Fibroblast of mammary gland (primary cell): ENCODE results near the gene MICU2.
A peak's percentile ranks its signal among the peaks of the same experiment; 100 is the strongest.

Source experiments
- DNase-seq: peaks from one replicate; pipeline ENCODE4 v3.0.0-alpha.2; 2010; ENCODE audit warnings: low read depth
- H3K4me3 ChIP-seq: 2 replicates; pipeline ENCODE4 v1.5.1; 2011; ENCODE audit warnings: low read depth, mild to moderate bottlenecking, low read length, moderate library complexity; ENCODE audit not compliant: control insufficient read depth
- TF ChIP-seq, protein P1 (sequence below): conservative IDR thresholded peaks from 2 replicates; pipeline ENCODE4 v1.5.1; 2011; ENCODE audit warnings: low read depth, low read length, inconsistent platforms; ENCODE audit not compliant: control insufficient read depth, insufficient read depth

MICU2 gene, protein sequence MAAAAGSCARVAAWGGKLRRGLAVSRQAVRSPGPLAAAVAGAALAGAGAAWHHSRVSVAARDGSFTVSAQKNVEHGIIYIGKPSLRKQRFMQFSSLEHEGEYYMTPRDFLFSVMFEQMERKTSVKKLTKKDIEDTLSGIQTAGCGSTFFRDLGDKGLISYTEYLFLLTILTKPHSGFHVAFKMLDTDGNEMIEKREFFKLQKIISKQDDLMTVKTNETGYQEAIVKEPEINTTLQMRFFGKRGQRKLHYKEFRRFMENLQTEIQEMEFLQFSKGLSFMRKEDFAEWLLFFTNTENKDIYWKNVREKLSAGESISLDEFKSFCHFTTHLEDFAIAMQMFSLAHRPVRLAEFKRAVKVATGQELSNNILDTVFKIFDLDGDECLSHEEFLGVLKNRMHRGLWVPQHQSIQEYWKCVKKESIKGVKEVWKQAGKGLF

DNA sequence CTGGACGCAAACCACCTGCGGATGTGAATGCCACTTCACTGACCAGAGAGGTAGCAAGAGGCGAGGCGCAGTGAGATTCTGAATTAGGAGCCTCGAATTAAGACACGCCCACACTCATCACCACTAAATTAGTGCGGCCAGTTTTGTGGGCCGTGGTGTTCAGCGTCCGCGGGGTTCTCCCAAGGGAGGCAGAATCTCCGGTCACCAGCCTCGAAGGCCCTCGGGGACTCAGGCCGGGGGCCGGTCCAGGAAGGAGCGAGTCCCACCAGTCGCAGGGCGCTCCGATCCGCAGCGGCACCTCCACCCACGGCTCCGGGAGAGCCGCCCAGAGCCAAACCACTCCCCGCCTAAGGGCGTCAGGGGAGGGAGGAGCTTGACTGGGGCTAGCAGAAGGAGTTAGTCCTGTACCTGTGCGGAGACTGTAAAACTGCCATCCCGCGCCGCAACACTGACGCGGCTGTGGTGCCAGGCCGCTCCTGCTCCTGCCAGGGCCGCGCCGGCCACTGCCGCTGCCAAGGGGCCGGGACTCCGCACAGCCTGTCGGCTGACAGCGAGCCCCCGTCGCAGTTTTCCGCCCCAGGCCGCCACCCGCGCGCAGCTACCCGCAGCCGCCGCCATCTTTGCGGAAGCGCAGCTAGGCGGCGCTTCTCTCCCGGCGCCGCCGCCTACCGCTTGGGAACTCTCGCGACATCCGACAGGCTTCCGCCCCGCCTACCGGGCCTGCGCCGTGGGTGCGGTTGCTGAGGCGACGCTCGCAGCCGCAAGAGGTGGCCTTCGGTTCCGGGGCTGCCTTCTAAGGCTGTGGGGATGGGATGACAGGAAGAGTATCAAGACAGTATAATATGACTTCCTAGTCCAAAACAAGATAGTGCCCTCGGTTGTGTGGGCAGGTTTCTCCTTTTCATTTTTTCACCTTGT, at the start of gene MICU2:
Gene MICU2, minus strand, starts transcription at position 640 of the 918 bp plus-strand sequence. Its CDS starts 22 bp downstream, at position 618.
- DNase-seq, result peak; percentile 92
- peak within 1 kb of the TSS; percentile 85 for H3K4me3 ChIP-seq
- TF ChIP-seq, protein P1, sequence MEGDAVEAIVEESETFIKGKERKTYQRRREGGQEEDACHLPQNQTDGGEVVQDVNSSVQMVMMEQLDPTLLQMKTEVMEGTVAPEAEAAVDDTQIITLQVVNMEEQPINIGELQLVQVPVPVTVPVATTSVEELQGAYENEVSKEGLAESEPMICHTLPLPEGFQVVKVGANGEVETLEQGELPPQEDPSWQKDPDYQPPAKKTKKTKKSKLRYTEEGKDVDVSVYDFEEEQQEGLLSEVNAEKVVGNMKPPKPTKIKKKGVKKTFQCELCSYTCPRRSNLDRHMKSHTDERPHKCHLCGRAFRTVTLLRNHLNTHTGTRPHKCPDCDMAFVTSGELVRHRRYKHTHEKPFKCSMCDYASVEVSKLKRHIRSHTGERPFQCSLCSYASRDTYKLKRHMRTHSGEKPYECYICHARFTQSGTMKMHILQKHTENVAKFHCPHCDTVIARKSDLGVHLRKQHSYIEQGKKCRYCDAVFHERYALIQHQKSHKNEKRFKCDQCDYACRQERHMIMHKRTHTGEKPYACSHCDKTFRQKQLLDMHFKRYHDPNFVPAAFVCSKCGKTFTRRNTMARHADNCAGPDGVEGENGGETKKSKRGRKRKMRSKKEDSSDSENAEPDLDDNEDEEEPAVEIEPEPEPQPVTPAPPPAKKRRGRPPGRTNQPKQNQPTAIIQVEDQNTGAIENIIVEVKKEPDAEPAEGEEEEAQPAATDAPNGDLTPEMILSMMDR, result no peak

DNA sequence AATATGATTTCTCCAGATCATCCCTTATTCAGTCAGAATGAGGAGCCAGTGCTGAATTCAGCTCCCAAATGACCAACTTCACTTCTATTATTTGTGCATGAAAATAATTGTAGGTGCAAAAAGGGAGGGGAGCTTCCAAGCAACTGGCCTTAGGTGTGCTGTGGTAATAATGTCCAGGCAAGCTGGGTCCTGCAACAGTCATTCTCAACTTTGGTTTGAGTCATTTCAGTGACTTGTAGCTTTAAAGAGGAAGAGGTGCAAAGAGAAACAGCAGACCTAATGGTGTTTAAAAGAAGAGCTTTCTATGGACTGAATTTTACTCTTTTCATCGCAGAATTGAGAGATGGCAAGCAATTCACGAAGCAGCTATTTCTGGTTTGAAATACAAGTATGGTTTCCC, 37.7 kb upstream of the MICU2 start:
- TF ChIP-seq, protein P1, result no peak
- no peak overlapping the region for H3K4me3 ChIP-seq
- DNase-seq, result no peak

DNA sequence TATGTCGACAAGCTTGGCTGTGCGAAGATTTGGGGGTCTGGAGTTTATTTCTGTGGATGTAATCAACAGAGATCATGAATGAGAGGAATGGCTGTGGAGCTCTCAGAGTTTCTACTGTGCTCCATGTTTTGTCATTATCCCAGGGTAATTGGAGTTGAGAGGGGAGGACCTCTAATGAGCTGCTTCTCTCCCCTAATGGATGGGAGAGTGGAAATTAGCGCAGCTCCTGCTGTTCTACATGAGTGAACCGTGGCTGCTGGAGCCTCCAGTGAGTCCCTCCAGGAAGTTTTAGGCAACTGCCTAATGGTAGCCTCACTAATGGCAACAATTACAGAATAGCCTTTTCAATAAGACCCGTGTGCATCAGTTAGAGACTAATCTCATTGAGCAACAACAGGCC, 35.6 kb upstream of the MICU2 start:
- TF ChIP-seq, protein P1, result no peak
- no peak overlapping the region for H3K4me3 ChIP-seq
- DNase-seq, result no peak

DNA sequence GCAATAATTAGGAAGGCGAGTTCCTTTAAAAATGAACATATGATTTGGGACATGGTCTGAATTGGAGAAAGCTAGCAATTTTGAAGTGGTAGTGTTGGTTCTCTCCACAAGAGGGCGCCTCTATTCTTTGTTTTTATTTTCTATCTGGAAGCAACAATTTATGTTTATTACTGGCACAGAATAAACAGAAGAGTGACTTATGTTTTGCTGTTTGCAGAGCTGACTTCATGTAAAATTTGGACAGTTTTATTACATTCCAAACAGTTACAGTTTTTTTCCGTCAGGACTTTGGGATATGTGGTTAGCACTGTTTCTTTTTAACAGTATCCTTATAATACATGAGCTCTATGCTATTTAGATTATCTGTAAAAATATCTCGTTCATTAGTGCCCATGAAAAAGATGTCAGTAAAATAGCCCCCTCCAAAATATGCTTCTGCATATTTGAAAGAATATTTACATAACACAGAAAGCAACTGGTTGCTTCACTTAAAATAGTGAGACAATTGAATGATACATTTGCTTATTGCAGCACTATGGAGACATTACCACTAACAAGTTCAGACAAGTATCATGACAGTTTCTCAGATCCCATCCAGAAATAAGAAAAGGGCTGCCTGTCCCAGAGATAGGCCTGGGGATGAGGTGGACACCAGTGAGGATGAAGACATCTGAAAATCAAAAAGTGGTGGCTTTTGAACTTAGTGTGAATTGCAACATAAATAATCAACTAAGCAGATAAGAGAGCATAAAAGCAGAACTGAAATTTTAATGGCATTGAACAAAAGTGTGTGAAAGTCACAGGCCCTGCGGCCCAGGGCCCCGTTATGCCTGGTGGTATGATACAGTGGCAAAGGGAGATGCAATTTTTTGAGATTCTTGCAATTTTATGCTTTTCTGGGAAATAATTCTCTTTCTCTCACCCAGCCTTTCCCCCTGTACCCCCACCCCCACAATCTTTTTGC, 34.6 kb upstream of the MICU2 start:
- TF ChIP-seq, protein P1, result peak; percentile 74

DNA sequence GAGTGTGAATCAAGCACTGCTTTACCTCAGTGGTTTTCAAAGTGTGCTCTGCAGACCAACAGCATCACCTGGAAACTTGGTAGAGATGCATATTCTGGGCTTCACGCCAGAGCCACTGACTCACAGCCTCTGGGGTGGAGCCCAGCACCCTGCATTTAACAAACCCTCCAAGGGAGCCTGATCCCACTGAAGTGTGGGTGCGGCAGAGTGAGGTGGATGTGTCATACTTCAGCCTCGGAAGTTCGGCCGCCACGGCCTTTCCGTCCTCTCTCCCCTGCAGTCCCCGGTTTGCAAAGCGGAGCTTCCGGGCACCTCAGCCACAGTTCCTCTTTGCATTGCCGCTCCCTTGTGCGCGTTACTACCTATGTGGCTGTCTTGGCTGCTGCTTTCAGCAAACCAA, 33.3 kb upstream of the MICU2 start:
- TF ChIP-seq, protein P1, result no peak
- H3K4me3 ChIP-seq, result no peak overlapping the region
- peak; percentile 56 for DNase-seq

More for the DNA sequence above, 34.6 kb upstream of the MICU2 start:
- no peak overlapping the region for H3K4me3 ChIP-seq
- peak; percentile 25 for DNase-seq

DNA sequence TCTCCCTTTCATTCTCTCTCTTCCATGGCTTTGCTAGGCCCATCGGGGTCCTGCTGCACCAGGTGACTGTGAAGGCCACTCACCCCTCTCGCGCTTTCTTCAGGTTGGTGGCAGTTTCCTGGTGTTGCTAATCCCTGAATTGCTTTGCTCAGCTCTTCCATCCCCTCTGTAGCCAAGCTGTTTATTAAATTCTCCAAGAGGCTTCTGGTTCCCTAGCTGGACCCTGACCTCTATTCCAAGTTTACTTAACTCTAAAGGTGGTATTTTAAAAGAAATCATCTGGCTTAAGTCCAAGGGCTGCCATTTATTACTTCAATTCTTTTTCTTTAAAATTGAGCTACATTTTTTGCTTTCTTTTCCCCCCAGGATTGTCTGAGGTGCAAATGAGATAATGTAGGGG, 32.7 kb upstream of the MICU2 start:
- TF ChIP-seq, protein P1, result no peak
- DNase-seq, result no peak
- no peak overlapping the region for H3K4me3 ChIP-seq
